T-cell (primary cell): ENCODE data around the gene RAI1. TPM values are rescaled to one million over a fixed set of nuclear protein-coding genes. Genes with fewer than 3 reads are reported as not detected.
"Not testable (repeated sequence)": the region's sequence is repeated elsewhere in the genome, so short reads cannot be mapped to it uniquely, and the experiment has no call there.

Experiments used
- ATAC-seq, 4 experiments: fragments of 200-7000 bp in 3 of 4; fragments of 150-1000 bp in 1 of 4; cut with Tn5 transposase; replicated peaks in 1 of 4; 1 replicate in 3 of 4; 2 replicates in 1 of 4; pipeline ENCODE4 v1.10.0; 2021; ENCODE audit warnings: moderate library complexity in 3 of 4, mild to moderate bottlenecking in 2 of 4, moderate number of reproducible peaks in 1 of 4
- CTCF ChIA-PET, 2 donors: fragments of 300-600 bp; sonication (Branson Sonifier 250); formaldehyde crosslinking; loops; one replicate each; lab custom pipeline; 2022; ENCODE audit warnings: antibody characterized with exemption in 2 of 2; lab: Charles Lee
- POLR2A ChIA-PET, 2 donors: fragments of 300-600 bp; sonication (Branson Sonifier 250); formaldehyde crosslinking; loops; one replicate each; lab custom pipeline; 2022; ENCODE audit warnings: antibody characterized with exemption in 2 of 2; lab: Charles Lee
- DNase-seq, 35 experiments: peaks; one replicate each; pipeline versions ENCODE4 v3.0.0 to v3.0.0-alpha.2; 2013 to 2023
- H3K27ac ChIP-seq: one replicate; pipeline ENCODE4 v1.5.1; 2013; ENCODE audit warnings: low read length
- H3K27me3 ChIP-seq, 2 experiments: replicated peaks in 1 of 2; 1 replicate in 1 of 2; 2 replicates in 1 of 2; pipeline versions ENCODE4 v1.6.1 to v1.7.0; 2013; ENCODE audit warnings: low read length in 1 of 2, mixed read lengths in 1 of 2; ENCODE audit not compliant: control insufficient read depth in 2 of 2, insufficient read depth in 2 of 2; ENCODE audit errors: extremely low read depth in 1 of 2
- H3K36me3 ChIP-seq, 2 donors: 1 replicate in 1 of 2; 2 replicates in 1 of 2; pipeline versions ENCODE4 v1.6.1 to v1.7.0; 2013; ENCODE audit warnings: low read length in 1 of 2; ENCODE audit not compliant: control insufficient read depth in 2 of 2, insufficient read depth in 1 of 2; ENCODE audit errors: extremely low read depth in 1 of 2
- H3K4me1 ChIP-seq, 2 experiments: 1 replicate in 1 of 2; 2 replicates in 1 of 2; pipeline versions ENCODE4 v1.6.1 to v1.7.0; 2013; ENCODE audit warnings: low read length in 2 of 2, mixed read lengths in 1 of 2; ENCODE audit not compliant: insufficient read depth in 2 of 2, control insufficient read depth in 1 of 2; ENCODE audit errors: extremely low read depth in 1 of 2
- H3K4me3 ChIP-seq, 2 donors: 1 replicate in 1 of 2; 2 replicates in 1 of 2; pipeline versions ENCODE4 v1.5.1 to v1.7.0; 2013; ENCODE audit warnings: mild to moderate bottlenecking in 2 of 2, low read length in 1 of 2, moderate library complexity in 1 of 2; ENCODE audit not compliant: control insufficient read depth in 1 of 2; ENCODE audit errors: extremely low read depth in 1 of 2
- H3K9me3 ChIP-seq: 2 replicates; pipeline ENCODE4 v1.7.0; 2013
- H3K27ac Mint-ChIP-seq, 2 donors: one replicate each; pipeline ENCODE4 v1.8.0; 2020 to 2021; ENCODE audit warnings: mild to moderate bottlenecking in 2 of 2, mixed read lengths in 2 of 2
- H3K27me3 Mint-ChIP-seq, 2 donors: one replicate each; pipeline ENCODE4 v1.8.0; 2021 to 2022; ENCODE audit warnings: mixed read lengths in 2 of 2
- H3K36me3 Mint-ChIP-seq: one replicate; pipeline ENCODE4 v1.8.0; 2021; ENCODE audit warnings: mixed read lengths
- H3K4me1 Mint-ChIP-seq, 3 donors: one replicate each; pipeline ENCODE4 v1.8.0; 2020 to 2022; ENCODE audit warnings: mixed read lengths in 3 of 3, mild to moderate bottlenecking in 1 of 3
- H3K4me3 Mint-ChIP-seq, 3 donors: one replicate each; pipeline ENCODE4 v1.8.0; 2020 to 2022; ENCODE audit warnings: mild to moderate bottlenecking in 3 of 3, mixed read lengths in 3 of 3, moderate library complexity in 3 of 3
- H3K9me3 Mint-ChIP-seq, 3 donors: one replicate each; pipeline ENCODE4 v1.8.0; 2020 to 2022; ENCODE audit warnings: mixed read lengths in 3 of 3
- WGBS: methylation state at CpG from one replicate; pipeline ENCODE4 v1.1.5; 2013; ENCODE audit warnings: missing lambda C conversion rate; ENCODE audit not compliant: insufficient coverage; 5-methylcytosine and 5-hydroxymethylcytosine counted together
- total RNA-seq, 35 experiments: library from RNA in 6 of 35; stranded (reverse) in 6 of 35; fragments of 120-200 nt in 1 of 35; gene quantifications; one replicate each; pipeline versions ENCODE4 v1.2.1 to v1.2.4 and lab custom pipeline; 2013 to 2026

RAI1 gene
- total RNA-seq, 5 donors from 2014 or later (not counting 1 experiment from before 2014, with no cell fraction given), result 20.1 to 31.2 (median 24.5) TPM

DNA sequence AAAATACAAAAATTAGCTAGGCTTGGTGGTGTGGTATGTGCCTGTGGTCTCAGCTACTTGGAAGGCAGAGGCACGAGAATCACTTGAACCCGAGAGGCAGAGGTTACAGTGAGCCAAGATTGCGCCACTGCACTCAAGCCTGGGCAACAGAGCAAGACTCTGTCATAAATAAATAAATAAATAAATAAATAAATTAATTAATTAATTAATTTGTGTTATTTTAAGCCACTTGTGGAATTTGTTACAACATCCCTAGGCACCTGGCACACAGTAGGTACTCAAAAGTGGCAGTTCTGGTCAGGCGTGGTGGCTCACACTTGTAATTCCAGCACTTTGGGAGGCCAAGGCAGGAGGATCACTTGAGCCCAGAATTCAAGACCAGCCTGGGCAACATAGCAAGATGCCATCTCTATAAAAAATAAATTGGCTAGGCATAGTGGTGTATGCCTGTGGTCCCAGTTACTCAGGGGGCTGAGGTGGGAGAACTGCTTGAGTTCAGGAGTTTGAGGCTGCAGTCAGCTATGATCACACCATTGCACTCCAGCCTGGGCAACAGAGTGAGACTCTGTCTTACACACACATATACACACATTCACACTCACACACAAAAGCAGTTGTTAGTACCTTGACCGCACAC lies 3.1 kb upstream of the RAI1 start:
- POLR2A ChIA-PET, ATAC-seq: not testable (repeated sequence)
- CTCF ChIA-PET, result interaction anchor here (0.6 to 1.2 kb wide), 2 partner anchors 17 to 240 kb away, joined by 3 to 5 read pairs; no protein-coding TSS in a partner anchor

DNA sequence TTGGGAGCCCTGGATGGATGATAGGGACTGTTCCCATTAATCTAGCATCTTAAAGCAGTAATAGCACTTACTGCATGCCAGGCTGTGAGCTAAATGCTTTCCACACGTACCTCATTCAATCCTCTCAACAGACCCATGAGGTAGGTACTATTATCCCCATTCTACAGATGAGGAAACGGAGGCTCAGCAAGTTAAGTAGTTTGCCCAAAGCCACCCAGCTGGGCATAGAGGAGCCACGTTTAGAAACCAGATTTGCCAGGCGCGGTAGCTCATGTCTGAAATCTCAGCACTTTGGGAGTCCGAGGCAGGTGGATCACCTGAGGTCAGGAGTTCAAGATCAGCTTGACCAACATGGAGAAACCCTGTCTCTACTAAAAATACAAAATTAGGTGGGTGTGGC lies 2.0 kb upstream of the RAI1 start:
- Mint-ChIP-seq H3K27me3 (no peaks in the 10 kb centered on the region), H3K4me3 (peak overlapping the region in 2 of 3 donors; percentile 31 to 40), H3K27ac (no peak overlapping the region), H3K9me3 (no peaks in the 10 kb centered on the region), H3K4me1 (peaks cover 28 to 36% (median 34%) of the 10 kb centered on the region in 3 donors), H3K36me3 (no peaks in the 10 kb centered on the region)
- Histone ChIP-seq H3K27me3 (peaks cover 0 to 20% of the 10 kb centered on the region in 2 experiments), H3K36me3 (no peaks in the 10 kb centered on the region), H3K4me3 (no peak overlapping the region), H3K4me1 (peaks cover 4 to 35% of the 10 kb centered on the region in 2 experiments), H3K9me3 (no peaks in the 10 kb centered on the region), H3K27ac (no peak overlapping the region)
- POLR2A ChIA-PET, result no interaction called here
- DNase-seq, result no peak
- WGBS, result 95% methylated on average over 5 of the region's 6 CpGs
- no peak for ATAC-seq
- CTCF ChIA-PET, result interaction anchor here (0.6 to 1.2 kb wide), 4 partner anchors 234 to 354 kb away, joined by 3 to 6 read pairs (median 4); no protein-coding TSS in a partner anchor

More for the DNA sequence above, 3.1 kb upstream of the RAI1 start:
- WGBS, result 100% methylated on average over 4 of the region's 5 CpGs
- not testable (repeated sequence) for H3K27ac ChIP-seq, H3K36me3 Mint-ChIP-seq, H3K27me3 Mint-ChIP-seq, H3K4me3 ChIP-seq, H3K4me3 Mint-ChIP-seq, H3K27ac Mint-ChIP-seq, H3K9me3 ChIP-seq, H3K9me3 Mint-ChIP-seq, DNase-seq, H3K36me3 ChIP-seq
- Histone ChIP-seq H3K4me1 (peaks cover 6 to 28% of the 10 kb centered on the region in 2 experiments), H3K27me3 (peaks cover 0 to 18% of the 10 kb centered on the region in 2 experiments)
- H3K4me1 Mint-ChIP-seq, result peaks cover 25 to 31% (median 28%) of the 10 kb centered on the region in 3 donors

DNA sequence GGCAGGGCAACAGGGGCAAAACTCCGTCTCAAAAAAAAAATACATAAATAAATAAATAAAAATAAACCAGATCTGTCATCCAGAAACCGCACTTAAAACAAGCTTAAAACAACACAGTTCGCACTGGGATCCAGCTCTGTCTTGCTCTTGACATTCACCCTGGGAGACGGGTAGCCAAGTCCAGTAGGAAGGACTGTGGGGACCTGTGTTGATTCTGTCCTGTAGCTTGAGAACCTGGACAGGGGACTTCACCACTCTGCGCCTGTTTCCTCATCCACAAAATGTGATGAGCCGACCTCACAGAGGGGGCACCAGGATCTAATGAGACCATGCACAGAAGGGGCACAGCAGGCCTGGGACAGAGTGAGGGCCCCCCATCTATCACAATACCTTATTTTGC lies 1.5 kb upstream of the RAI1 start:
- POLR2A ChIA-PET, result no interaction called here
- Mint-ChIP-seq H3K4me3 (peak overlapping the region in 1 of 3 donors; percentile 40), H3K36me3 (no peaks in the 10 kb centered on the region), H3K27me3 (no peaks in the 10 kb centered on the region), H3K4me1 (peaks cover 30 to 40% (median 36%) of the 10 kb centered on the region in 3 donors), H3K9me3 (no peaks in the 10 kb centered on the region), H3K27ac (no peak overlapping the region)
- peaks cover 4 to 35% of the 10 kb centered on the region in 2 experiments for H3K4me1 ChIP-seq
- H3K27ac ChIP-seq, result no peak overlapping the region
- no peaks in the 10 kb centered on the region for H3K36me3 ChIP-seq
- H3K27me3 ChIP-seq, result peaks cover 0 to 20% of the 10 kb centered on the region in 2 experiments
- no peak for DNase-seq
- H3K4me3 ChIP-seq, result no peak overlapping the region
- no peaks in the 10 kb centered on the region for H3K9me3 ChIP-seq
- 89% methylated on average over 3 of the region's 6 CpGs for WGBS
- ATAC-seq, result no peak
- CTCF ChIA-PET, result interaction anchor here (0.6 to 1.2 kb wide), 3 partner anchors 133 to 353 kb away, joined by 3 to 4 read pairs (median 3); no protein-coding TSS in a partner anchor

DNA sequence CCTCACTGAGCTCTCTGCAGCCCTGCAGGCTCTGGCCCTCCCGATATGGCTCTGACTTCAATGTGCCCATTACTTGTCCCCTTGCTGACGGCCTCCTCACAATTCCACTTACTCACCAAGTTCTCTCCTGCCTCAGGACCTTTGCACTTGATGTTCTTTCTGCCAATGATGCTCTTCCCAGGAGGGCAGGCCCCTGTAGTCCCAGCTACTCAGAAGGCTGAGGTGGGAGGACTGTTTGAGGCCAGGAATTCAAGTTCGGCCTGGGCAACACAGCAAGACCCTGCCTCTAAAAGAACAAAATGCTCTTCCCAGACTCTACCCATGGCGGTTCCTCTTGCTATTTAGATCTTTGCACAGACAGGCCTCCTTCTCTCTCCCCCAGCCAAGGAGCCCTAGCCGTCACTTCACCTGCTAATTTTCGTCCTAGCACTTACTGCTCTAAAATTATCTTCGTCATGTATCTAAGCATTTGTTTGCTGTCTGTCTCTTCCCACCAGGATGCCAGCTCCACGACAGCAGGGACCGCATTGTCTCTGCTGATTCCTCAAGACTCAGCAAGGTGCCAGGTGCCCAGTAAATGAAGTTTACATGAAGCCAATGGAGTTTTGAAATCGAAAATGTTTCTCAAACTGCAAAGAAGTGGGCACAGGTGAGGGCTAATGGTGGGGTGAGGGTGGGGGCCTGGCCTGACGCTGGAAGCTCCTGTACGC lies 626 bp upstream of the RAI1 start:
- Mint-ChIP-seq H3K4me3 (peak overlapping the region; percentile 46 to 68 (median 60)), H3K9me3 (no peaks in the 10 kb centered on the region), H3K4me1 (peaks cover 36 to 45% (median 40%) of the 10 kb centered on the region in 3 donors), H3K36me3 (no peaks in the 10 kb centered on the region), H3K27me3 (no peaks in the 10 kb centered on the region), H3K27ac (no peak overlapping the region)
- peak overlapping the region; percentile 57 for H3K27ac ChIP-seq
- H3K4me3 ChIP-seq, result peak overlapping the region in 1 of 2 donors; percentile 12
- DNase-seq (no peak), ATAC-seq (no peak)
- H3K27me3 ChIP-seq, result peaks cover 0 to 20% of the 10 kb centered on the region in 2 experiments
- H3K4me1 ChIP-seq, result peaks cover 5 to 42% of the 10 kb centered on the region in 2 experiments
- WGBS, result 47% methylated on average over 10 of the region's 12 CpGs
- no peaks in the 10 kb centered on the region for H3K9me3 ChIP-seq
- ChIA-PET CTCF (interaction anchor here in 1 of 2 donors (0.6 to 1.2 kb wide), 5 partner anchors 181 to 352 kb away, joined by 3 to 4 read pairs (median 3); no protein-coding TSS in a partner anchor), POLR2A (no interaction called here)
- H3K36me3 ChIP-seq, result peaks cover 0 to 3% of the 10 kb centered on the region in 2 donors

DNA sequence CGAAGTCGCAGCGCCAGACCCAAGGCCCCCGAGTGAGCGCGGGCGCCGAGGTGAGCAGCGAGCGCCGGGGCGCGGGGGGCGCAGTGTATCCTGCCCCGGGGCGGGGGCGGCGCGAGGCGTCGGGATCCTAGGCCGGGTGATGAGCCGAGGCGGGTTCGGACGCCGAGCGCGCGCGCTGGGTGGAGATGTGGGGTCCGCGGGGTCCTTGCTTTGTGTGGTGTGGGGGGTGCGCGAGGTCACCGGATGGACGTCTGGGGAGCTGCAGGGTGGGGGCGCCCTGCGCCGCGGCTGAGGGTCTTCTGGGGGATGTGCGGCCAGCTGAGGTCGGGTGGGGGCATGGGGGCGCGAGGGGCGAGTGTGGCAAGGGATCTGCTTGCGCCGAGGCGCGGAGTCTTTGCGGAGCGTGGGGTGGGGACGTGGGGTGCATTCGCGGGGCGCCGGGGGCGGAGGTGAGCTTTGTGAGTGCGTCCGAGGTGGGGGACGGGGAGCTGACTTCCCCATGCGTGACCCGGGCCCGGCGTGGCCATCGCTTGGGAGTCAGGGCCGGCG lies 560 bp downstream of the RAI1 start:
- ATAC-seq (peak; percentile 35 to 53 (median 49)), DNase-seq (peak in 26 of 35 experiments; percentile 12 to 63 (median 22))
- Mint-ChIP-seq H3K36me3 (no peaks in the 10 kb centered on the region), H3K9me3 (no peaks in the 10 kb centered on the region), H3K4me1 (peaks cover 32 to 44% (median 37%) of the 10 kb centered on the region in 3 donors), H3K4me3 (peak overlapping the region; percentile 81 to 83 (median 81)), H3K27ac (peak overlapping the region in 1 of 2 donors; percentile 52), H3K27me3 (no peaks in the 10 kb centered on the region)
- Histone ChIP-seq H3K9me3 (no peaks in the 10 kb centered on the region), H3K27ac (peak overlapping the region; percentile 49), H3K4me1 (peaks cover 4 to 32% of the 10 kb centered on the region in 2 experiments), H3K36me3 (peaks cover 0 to 3% of the 10 kb centered on the region in 2 donors), H3K4me3 (peak overlapping the region; percentile 70 to 73), H3K27me3 (peaks cover 0 to 20% of the 10 kb centered on the region in 2 experiments)
- CTCF ChIA-PET, result interaction anchor here (0.6 to 1.4 kb wide), 8 partner anchors 9 to 351 kb away, joined by 3 to 5 read pairs (median 3); no protein-coding TSS in a partner anchor
- POLR2A ChIA-PET, result interaction anchor here in 1 of 2 donors (0.7 to 0.8 kb wide), 2 partner anchors 72 to 154 kb away, joined by 3 to 10 read pairs; no protein-coding TSS in a partner anchor
- WGBS, result under 1% methylated on average over 68 of the region's 68 CpGs
